GM10248 (cell line): ENCODE measurements around the gene ACSF3.

Experiments used
- CTCF ChIA-PET: fragments of 300-600 bp; sonication (Branson Sonifier 250); formaldehyde crosslinking; extraction: SDS; loops from one replicate; lab custom pipeline; 2021; ENCODE audit warnings: antibody characterized with exemption; lab: Yijun Ruan, JAX
- POLR2A ChIA-PET: fragments of 350-650 bp; sonication (Branson Sonifier 250); formaldehyde crosslinking; extraction: SDS; loops from one replicate; lab custom pipeline; 2020; ENCODE audit warnings: antibody characterized with exemption; lab: Yijun Ruan, JAX
- DNase-seq: peaks from one replicate; pipeline ENCODE4 v3.0.0; 2012; ENCODE audit errors: extremely low spot score
- CTCF ChIP-seq: IDR thresholded peaks from 2 replicates; pipeline ENCODE4 v1.5.1; 2012; ENCODE audit warnings: mild to moderate bottlenecking, low read depth; ENCODE audit errors: extremely low read depth, missing control alignments, control extremely low read depth

ACSF3 gene

DNA sequence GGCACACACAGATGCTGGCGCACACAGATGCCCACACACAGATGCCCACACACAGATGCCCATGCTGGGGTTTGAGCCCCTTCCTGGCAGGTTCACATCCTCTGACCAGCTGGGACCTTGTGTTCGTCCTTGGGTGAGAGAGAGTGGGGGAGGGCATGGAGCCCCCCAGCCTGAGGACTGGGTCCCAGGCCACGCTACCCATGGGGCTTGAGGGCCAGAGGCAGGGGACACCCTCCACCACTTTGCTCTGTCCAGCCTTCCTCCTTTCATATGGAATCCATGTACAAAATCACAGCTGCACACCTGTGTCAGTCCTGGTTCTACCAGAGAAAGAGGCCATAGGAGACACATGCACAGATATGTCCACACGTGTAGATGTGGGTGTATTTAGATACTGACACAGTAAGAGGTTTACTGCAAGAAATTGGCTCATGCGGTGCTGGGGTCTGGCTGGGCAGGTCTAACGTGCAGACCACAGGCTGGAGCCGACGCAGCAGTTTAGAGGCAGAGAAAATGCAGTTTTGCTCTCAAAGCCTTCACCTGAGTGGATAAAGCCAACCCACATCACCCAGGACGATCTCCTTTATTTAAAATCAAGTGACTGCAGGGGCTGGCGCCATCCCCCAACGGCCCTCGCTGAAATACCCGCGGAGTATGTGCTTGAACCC is 95.8 kb downstream of the ACSF3 start:
- no peak for DNase-seq
- no peak for TF ChIP-seq CTCF
- ChIA-PET POLR2A (no interaction called here), CTCF (no interaction called here)

GRCh38 chr16:89190150-89190958 is 96.7 kb downstream of the ACSF3 start:
- POLR2A ChIA-PET = no interaction called here
- DNase-seq = no peak
- no peak for TF ChIP-seq CTCF
- CTCF ChIA-PET = no interaction called here

GRCh38 chr16:89191033-89191900 is 97.6 kb downstream of the ACSF3 start:
- TF ChIP-seq CTCF = no peak
- ChIA-PET POLR2A (no interaction called here), CTCF (no interaction called here)
- no peak for DNase-seq

GRCh38 chr16:89191901-89192185 is 98.2 kb downstream of the ACSF3 start:
- ChIA-PET POLR2A (no interaction called here), CTCF (no interaction called here)
- TF ChIP-seq CTCF = no peak
- no peak for DNase-seq

GRCh38 chr16:89192186-89192955 is 98.7 kb downstream of the ACSF3 start:
- ChIA-PET CTCF (interaction anchor here (0.7 to 1.2 kb wide), 2 partner anchors 25 to 449 kb away, joined by 3 to 4 read pairs; partner anchors contain the start of gene ZNF778), POLR2A (interaction anchor here (0.8 kb wide), 2 partner anchors 19 to 381 kb away, joined by 3 to 4 read pairs; partner anchors contain the start of gene APRT)
- peak; percentile 80 for DNase-seq

GRCh38 chr16:89192956-89193575 is 99.4 kb downstream of the ACSF3 start:
- DNase-seq = peak; percentile 75
- no peak for TF ChIP-seq CTCF
- CTCF ChIA-PET = interaction anchor here (0.7 to 1.2 kb wide), 2 partner anchors 25 to 450 kb away, joined by 3 to 4 read pairs; partner anchors contain the start of gene ZNF778
- POLR2A ChIA-PET = interaction anchor here (0.6 to 0.8 kb wide), 3 partner anchors 19 to 623 kb away, joined by 3 to 5 read pairs (median 4); partner anchors contain the start of genes APRT and ZC3H18
